ENCODE data around the gene HNRNPA1. TPM values are rescaled to one million over a fixed set of nuclear protein-coding genes. Genes with fewer than 3 reads are reported as not detected.

Gene HNRNPA1
- total and polyA plus RNA-seq, 2 of the 4 experiments (the other 2 are of a cell fraction), result 747 to 1,409 TPM

- peak overlapping the region; percentile 82 for H2AK9ac ChIP-seq (replicated peaks; ENCODE audit: low read depth, low read length, poor library complexity)
- ChIA-PET CTCF (no interaction called here), POLR2A (ENCODE audit: unreplicated experiment) (no interaction called here)
- H3K4me1 ChIP-seq (ENCODE audit: control insufficient read depth, insufficient read depth, low read length), result peaks cover 7% of the 10 kb centered on the region
- DNase-seq (no peak), ATAC-seq (ENCODE audit: low read depth) (no peak)
- no peak overlapping the region for H3K4me2 ChIP-seq (ENCODE audit: low read depth, low read length)
- H3K27me3 ChIP-seq (ENCODE audit: control insufficient read depth, insufficient read depth, low read length), result no peaks in the 10 kb centered on the region
- H4K5ac ChIP-seq (ENCODE audit: low read depth, low read length), result no peak overlapping the region
- no peak overlapping the region for H3K56ac ChIP-seq (ENCODE audit: extremely low read depth, insufficient read depth, low read length)
- H3K36me3 ChIP-seq (ENCODE audit: control insufficient read depth, insufficient read depth, low read length), result 0 out of 2 replicates have a peak, but pooled peaks cover 4% of the 10 kb centered on the region
- H3K14ac ChIP-seq (replicated peaks; ENCODE audit: low read depth, low read length), result no peak overlapping the region
- H2BK120ac ChIP-seq (ENCODE audit: low read depth, low read length), result no peak overlapping the region
- no peak overlapping the region for H3K4ac ChIP-seq (ENCODE audit: low read depth, low read length)
- no peak overlapping the region for H2AFZ ChIP-seq (replicated peaks; ENCODE audit: low read length, poor library complexity)
- peak overlapping the region; percentile 52 for H2BK5ac ChIP-seq (ENCODE audit: low read depth, low read length, poor library complexity, severe bottlenecking)
- TF ChIP-seq SMC3 (IDR thresholded peaks at IDR 0.05; ENCODE audit: low read depth, low read length) (no peak), NFE2L2 (IDR thresholded peaks at IDR 0.05; ENCODE audit: low read depth, low read length) (no peak), RAD21 (IDR thresholded peaks at IDR 0.05; ENCODE audit: low read length) (no peak), MXI1 (IDR thresholded peaks at IDR 0.05; ENCODE audit: borderline replicate concordance, low read depth, low read length) (no peak), CEBPB (IDR thresholded peaks at IDR 0.05; ENCODE audit: low read depth, low read length) (no peak), RCOR1 (IDR thresholded peaks at IDR 0.05; ENCODE audit: insufficient replicate concordance, low read length) (no peak)
- H2BK20ac ChIP-seq (ENCODE audit: low read depth, low read length), result no peak overlapping the region
- dilution Hi-C loops (cut with HindIII; ENCODE audit: low sequenced_read_pairs, unreplicated experiment), result no loop called here
- no peak overlapping the region for H3K18ac ChIP-seq (ENCODE audit: low read depth, low read length)
- H2BK15ac ChIP-seq (ENCODE audit: low read depth, low read length), result no peak overlapping the region
- no peak overlapping the region for H4K91ac ChIP-seq (ENCODE audit: insufficient read depth, low read depth, low read length)
- peaks cover 21% of the 10 kb centered on the region; the same call in 1 of the 2 replicates for H4K20me1 ChIP-seq (ENCODE audit: insufficient read depth, low read length)
- peaks cover 7% of the 10 kb centered on the region for H3K9me1 ChIP-seq (ENCODE audit: insufficient read depth, low read length)
- H2AK5ac ChIP-seq (ENCODE audit: low read depth, low read length), result no peak overlapping the region; the same call in 1 of the 2 replicates
- WGBS, 2 experiments (ENCODE audit: extremely low coverage in 2 of 2, insufficient read length in 1 of 2), result no CpG with 5 or more reads among the region's 5 CpGs
- peaks cover 14 to 66% of the 10 kb centered on the region in 2 experiments; a peak in 3 of 4 replicates for H3K79me1 ChIP-seq (ENCODE audit: low read depth in 1 of 2, low read length in 2 of 2)
- no peaks in the 10 kb centered on the region for H3K9me3 ChIP-seq (ENCODE audit: control insufficient read depth, insufficient read depth, low read length)
- H3K23ac ChIP-seq (ENCODE audit: low read depth, low read length), result peak overlapping the region; percentile 10; the same call in 1 of the 2 replicates
- no peak overlapping the region for H3K4me3 ChIP-seq (ENCODE audit: insufficient read depth, low read depth, low read length)
- no TSS peak for BruUV-seq (replicated peaks)
- H3K27ac ChIP-seq (ENCODE audit: insufficient read depth, low read length), result no peak overlapping the region
- intact Hi-C loops (cut with micrococcal nuclease), result no loop called here
- in situ Hi-C loops (cut with MboI; ENCODE audit: low sequenced_read_pairs), result no loop called here
- no peak overlapping the region for H3K9ac ChIP-seq (ENCODE audit: low read depth, low read length)
- peak overlapping the region in 1 of 2 experiments; percentile 64; a peak in 1 of 4 replicates for H4K8ac ChIP-seq (ENCODE audit: low read depth in 2 of 2, low read length in 2 of 2)
Observed at GRCh38 chr12:54329759-54330158, 49.2 kb downstream of the HNRNPA1 start.

Data from IMR-90 (cell line).